ENCODE results near the gene NR2E1.

Gene NR2E1

DNA sequence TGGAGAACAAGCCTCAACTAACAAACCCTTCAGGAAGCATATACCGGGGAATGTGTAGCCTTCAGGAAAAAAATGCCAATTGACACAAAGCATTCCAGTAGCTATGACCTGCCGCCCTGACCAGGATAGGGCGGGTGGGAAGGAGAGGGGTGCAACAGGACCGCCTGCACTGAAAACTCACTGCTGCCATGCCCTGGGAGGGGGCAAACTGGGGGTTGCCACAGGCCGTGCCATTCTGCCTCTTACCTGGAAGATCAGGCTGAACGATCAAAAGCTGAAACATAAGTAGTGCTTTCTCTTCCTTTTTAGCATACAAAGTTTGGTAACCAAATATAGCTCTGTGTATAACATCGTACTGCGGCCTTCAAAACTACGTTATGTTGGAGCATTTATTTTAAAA is 21.7 kb downstream of the NR2E1 start:
- Histone ChIP-seq H3K79me2 (ENCODE audit: insufficient read depth, low read length) (no peaks in the 10 kb centered on the region), H3K4me1 (ENCODE audit: insufficient read depth, low read length, severe bottlenecking) (no peaks in the 10 kb centered on the region), H3K4me2 (ENCODE audit: low read length) (no peak overlapping the region), H2AFZ (ENCODE audit: low read length) (no peak overlapping the region), H4K20me1 (ENCODE audit: insufficient read depth, low read length) (no peaks in the 10 kb centered on the region), H3K9ac (ENCODE audit: low read length) (no peak overlapping the region), H3K36me3 (ENCODE audit: insufficient read depth, low read length) (no peaks in the 10 kb centered on the region), H3F3A (ENCODE audit: insufficient read depth, low read length) (no peaks in the 10 kb centered on the region), H3K27me3 (ENCODE audit: insufficient read depth, low read length) (0 out of 2 replicates have a peak, but pooled peaks cover 3% of the 10 kb centered on the region), H3K9me3 (ENCODE audit: low read length) (no peaks in the 10 kb centered on the region), H3K27ac (ENCODE audit: low read depth, low read length, poor library complexity, severe bottlenecking) (no peak overlapping the region), H3K4me3 (ENCODE audit: low read depth, low read length, poor library complexity, severe bottlenecking) (no peak overlapping the region), H3K9me2 (ENCODE audit: low read depth, low read length) (no peaks in the 10 kb centered on the region)
- TF ChIP-seq, protein P1, sequence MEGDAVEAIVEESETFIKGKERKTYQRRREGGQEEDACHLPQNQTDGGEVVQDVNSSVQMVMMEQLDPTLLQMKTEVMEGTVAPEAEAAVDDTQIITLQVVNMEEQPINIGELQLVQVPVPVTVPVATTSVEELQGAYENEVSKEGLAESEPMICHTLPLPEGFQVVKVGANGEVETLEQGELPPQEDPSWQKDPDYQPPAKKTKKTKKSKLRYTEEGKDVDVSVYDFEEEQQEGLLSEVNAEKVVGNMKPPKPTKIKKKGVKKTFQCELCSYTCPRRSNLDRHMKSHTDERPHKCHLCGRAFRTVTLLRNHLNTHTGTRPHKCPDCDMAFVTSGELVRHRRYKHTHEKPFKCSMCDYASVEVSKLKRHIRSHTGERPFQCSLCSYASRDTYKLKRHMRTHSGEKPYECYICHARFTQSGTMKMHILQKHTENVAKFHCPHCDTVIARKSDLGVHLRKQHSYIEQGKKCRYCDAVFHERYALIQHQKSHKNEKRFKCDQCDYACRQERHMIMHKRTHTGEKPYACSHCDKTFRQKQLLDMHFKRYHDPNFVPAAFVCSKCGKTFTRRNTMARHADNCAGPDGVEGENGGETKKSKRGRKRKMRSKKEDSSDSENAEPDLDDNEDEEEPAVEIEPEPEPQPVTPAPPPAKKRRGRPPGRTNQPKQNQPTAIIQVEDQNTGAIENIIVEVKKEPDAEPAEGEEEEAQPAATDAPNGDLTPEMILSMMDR (IDR thresholded peaks at IDR 0.05; ENCODE audit: low read length), result no peak
- TF ChIP-seq EZH2 (IDR thresholded peaks at IDR 0.05; ENCODE audit: borderline replicate concordance, low read length), result no peak

DNA sequence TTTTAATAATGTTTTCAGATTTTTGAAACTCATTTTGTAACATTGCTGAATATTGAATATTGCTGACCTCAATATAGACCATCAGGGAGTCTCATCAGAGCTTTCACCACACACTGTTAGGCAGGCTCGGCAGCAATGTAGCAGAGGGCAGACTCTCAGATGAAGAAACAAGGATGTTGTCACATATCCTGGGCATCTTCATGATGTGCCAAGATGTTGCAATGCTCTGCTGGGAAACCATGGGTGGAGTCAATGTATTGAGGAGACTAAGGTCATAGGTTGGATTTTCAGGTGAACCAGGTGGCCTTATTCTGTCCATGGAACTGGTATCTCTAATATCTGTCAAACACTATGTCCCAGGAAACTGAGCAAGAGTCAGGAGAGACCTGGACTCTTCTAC is 27.3 kb downstream of the NR2E1 start:
- Histone ChIP-seq H3K4me3 (ENCODE audit: low read depth, low read length, poor library complexity, severe bottlenecking) (no peak overlapping the region), H3K4me1 (ENCODE audit: insufficient read depth, low read length, severe bottlenecking) (no peaks in the 10 kb centered on the region), H3F3A (ENCODE audit: insufficient read depth, low read length) (no peaks in the 10 kb centered on the region), H2AFZ (ENCODE audit: low read length) (no peak overlapping the region), H4K20me1 (ENCODE audit: insufficient read depth, low read length) (no peaks in the 10 kb centered on the region), H3K9me3 (ENCODE audit: low read length) (no peaks in the 10 kb centered on the region), H3K79me2 (ENCODE audit: insufficient read depth, low read length) (no peaks in the 10 kb centered on the region), H3K9me2 (ENCODE audit: low read depth, low read length) (no peaks in the 10 kb centered on the region), H3K27ac (ENCODE audit: low read depth, low read length, poor library complexity, severe bottlenecking) (no peak overlapping the region), H3K36me3 (ENCODE audit: insufficient read depth, low read length) (no peaks in the 10 kb centered on the region), H3K27me3 (ENCODE audit: insufficient read depth, low read length) (no peaks in the 10 kb centered on the region), H3K9ac (ENCODE audit: low read length) (no peak overlapping the region), H3K4me2 (ENCODE audit: low read length) (no peak overlapping the region)
- no peak for TF ChIP-seq EZH2 (IDR thresholded peaks at IDR 0.05; ENCODE audit: borderline replicate concordance, low read length)
- TF ChIP-seq, protein P1 (IDR thresholded peaks at IDR 0.05; ENCODE audit: low read length), result no peak

DNA sequence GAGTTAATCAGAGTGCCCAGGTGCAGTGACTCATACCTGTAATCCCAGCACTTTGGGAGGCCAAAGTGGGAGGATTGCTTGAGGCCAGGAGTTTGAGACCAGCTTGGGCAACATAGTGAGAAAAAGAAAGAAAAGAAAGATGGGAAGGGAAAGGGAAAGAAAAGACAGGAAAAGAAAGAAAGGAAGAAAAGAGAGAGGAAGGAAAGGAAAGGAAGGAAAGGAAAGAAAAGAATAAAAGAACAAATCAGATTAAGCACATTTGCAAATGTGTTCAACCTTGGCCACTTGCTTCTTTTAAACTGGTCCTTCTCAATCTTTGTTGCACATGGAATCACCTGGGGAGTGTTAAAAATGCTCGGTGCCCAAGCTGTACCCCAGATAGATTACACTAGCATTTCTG is 28.0 kb downstream of the NR2E1 start:
- Histone ChIP-seq H3K4me3 (ENCODE audit: low read depth, low read length, poor library complexity, severe bottlenecking) (no peak overlapping the region), H2AFZ (ENCODE audit: low read length) (no peak overlapping the region), H3K79me2 (ENCODE audit: insufficient read depth, low read length) (no peaks in the 10 kb centered on the region), H3K27me3 (ENCODE audit: insufficient read depth, low read length) (no peaks in the 10 kb centered on the region), H3K4me1 (ENCODE audit: insufficient read depth, low read length, severe bottlenecking) (no peaks in the 10 kb centered on the region), H3K36me3 (ENCODE audit: insufficient read depth, low read length) (no peaks in the 10 kb centered on the region), H3K9ac (ENCODE audit: low read length) (no peak overlapping the region), H3F3A (ENCODE audit: insufficient read depth, low read length) (no peaks in the 10 kb centered on the region), H4K20me1 (ENCODE audit: insufficient read depth, low read length) (no peaks in the 10 kb centered on the region), H3K9me3 (ENCODE audit: low read length) (no peaks in the 10 kb centered on the region), H3K9me2 (ENCODE audit: low read depth, low read length) (no peaks in the 10 kb centered on the region), H3K4me2 (ENCODE audit: low read length) (no peak overlapping the region), H3K27ac (ENCODE audit: low read depth, low read length, poor library complexity, severe bottlenecking) (no peak overlapping the region)
- TF ChIP-seq EZH2 (IDR thresholded peaks at IDR 0.05; ENCODE audit: borderline replicate concordance, low read length), result no peak
- TF ChIP-seq, protein P1 (IDR thresholded peaks at IDR 0.05; ENCODE audit: low read length), result no peak

Data from OCI-LY1 (cell line).